IPS DF 6.9 (cell line): ENCODE results near the gene GFAP.

ENCODE experiments used
- DNase-seq: peaks from one replicate; pipeline ENCODE4 v3.0.0-alpha.2; 2013; ENCODE audit warnings: low read depth, low spot score
- H3K27ac ChIP-seq: one replicate; pipeline ENCODE4 v1.5.1; 2013; ENCODE audit warnings: low read length, control low read depth
- H3K27me3 ChIP-seq: 2 replicates; pipeline ENCODE4 v1.6.1; 2013; ENCODE audit warnings: mild to moderate bottlenecking, low read length; ENCODE audit not compliant: control insufficient read depth, insufficient read depth
- H3K36me3 ChIP-seq: 2 replicates; pipeline ENCODE4 v1.6.1; 2013; ENCODE audit warnings: low read length; ENCODE audit not compliant: control insufficient read depth, insufficient read depth
- H3K4me1 ChIP-seq: 2 replicates; pipeline ENCODE4 v1.6.1; 2013; ENCODE audit warnings: low read length; ENCODE audit not compliant: control insufficient read depth, insufficient read depth
- H3K4me3 ChIP-seq: 2 replicates; pipeline ENCODE4 v1.5.1; 2013; ENCODE audit warnings: mild to moderate bottlenecking, low read length
- H3K9me3 ChIP-seq: 2 replicates; pipeline ENCODE4 v1.6.1; 2013; ENCODE audit warnings: low read length, inconsistent platforms; ENCODE audit not compliant: control insufficient read depth, insufficient read depth
- WGBS: extraction: QIAGEN DNeasy Blood & Tissue Kit; methylation state at CpG from one replicate; pipeline ENCODE4 v1.1.7; 2013; ENCODE audit warnings: mixed read lengths, missing lambda C conversion rate; ENCODE audit not compliant: insufficient read length, insufficient coverage; 5-methylcytosine and 5-hydroxymethylcytosine counted together

Gene GFAP

DNA sequence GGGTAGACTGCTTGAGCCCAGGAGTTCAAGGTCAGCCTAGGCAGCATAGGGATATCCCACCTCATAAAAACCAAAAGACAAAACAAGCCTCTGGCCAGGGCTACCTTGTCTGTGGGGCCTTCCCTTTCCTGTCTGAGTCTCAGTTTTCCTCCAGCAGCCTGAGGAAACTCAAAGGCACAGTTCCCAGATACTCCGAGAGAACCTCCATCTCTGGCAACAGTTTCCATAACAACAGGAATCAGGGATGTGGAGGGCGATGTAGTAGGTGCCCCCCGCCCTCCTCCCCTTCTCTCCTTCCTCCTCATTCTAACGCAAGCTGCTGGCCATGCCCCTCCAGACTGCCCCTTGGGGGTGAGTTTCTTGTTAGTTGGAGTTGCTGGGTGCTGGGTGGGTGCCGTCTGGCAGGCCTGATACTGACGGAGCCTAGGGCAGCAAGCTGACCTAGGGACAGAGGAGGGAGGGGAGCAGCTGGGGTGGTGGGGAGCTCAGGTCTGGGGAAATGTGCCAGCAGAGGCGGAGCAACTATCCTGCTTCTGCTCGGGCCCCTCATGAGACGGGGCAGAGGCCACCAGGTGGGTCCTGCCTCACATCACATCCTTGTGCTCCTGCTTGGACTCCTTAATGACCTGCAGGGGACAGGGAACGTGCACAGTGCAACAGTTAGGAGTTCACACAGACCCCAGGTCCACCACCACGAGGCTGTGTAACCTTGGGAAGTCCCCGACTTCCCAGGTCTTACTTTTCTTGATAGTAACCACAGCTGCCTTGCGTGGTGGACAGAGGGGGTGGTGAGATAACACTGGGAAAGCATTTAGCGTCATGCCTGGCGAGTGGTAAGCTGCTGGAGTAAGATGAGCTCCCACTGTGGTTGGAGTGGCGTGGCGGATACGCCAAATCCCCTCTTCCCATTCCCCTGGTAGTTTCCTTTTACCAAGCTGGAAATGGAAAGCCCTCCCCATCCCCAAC, 8.3 kb downstream of the GFAP start:
- WGBS = no CpG with 5 or more reads among the region's 18 CpGs

DNA sequence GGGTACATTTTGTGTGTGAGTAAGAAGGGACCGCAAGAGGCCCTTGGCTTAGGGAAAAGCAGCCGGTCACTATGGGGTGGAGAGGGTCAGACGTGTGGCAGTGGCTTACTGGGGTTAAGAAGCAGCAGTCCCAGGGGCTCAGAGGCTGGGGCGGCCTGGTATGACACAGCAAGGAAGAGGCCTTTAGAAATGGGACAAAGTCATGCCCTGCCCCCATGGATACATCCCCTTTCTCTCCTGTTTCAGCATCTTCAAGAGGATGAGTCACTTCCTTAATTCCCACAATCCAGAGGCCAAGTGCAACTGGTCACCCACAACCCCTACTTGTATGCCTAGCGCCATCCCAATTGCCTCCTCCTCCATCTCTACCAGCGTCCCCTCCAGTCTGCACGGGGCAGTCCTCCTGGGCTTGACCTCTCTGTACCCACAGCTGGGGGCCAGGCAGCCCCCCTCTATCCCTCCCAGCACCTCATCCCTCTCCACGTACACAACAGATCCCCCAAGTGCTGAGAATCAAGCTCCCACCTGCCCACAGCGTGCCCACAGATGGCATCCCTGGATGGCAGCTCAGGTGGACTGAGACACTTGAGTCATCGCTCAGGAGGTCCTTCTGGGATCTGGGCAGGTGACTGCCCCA, 9.2 kb downstream of the GFAP start:
- Histone ChIP-seq H3K27ac (no peak overlapping the region), H3K27me3 (no peaks in the 10 kb centered on the region), H3K4me1 (no peaks in the 10 kb centered on the region), H3K9me3 (no peaks in the 10 kb centered on the region), H3K4me3 (no peak overlapping the region), H3K36me3 (no peaks in the 10 kb centered on the region)
- no peak for DNase-seq
- no CpG with 5 or more reads among the region's 10 CpGs for WGBS

More for the DNA sequence above, 8.3 kb downstream of the GFAP start:
- no peaks in the 10 kb centered on the region for H3K36me3 ChIP-seq
- no peak overlapping the region for H3K4me3 ChIP-seq
- H3K27ac ChIP-seq = no peak overlapping the region
- 0 out of 2 replicates have a peak, but pooled peaks cover 2% of the 10 kb centered on the region for H3K4me1 ChIP-seq
- H3K9me3 ChIP-seq = no peaks in the 10 kb centered on the region
- 0 out of 2 replicates have a peak, but pooled peaks cover 1% of the 10 kb centered on the region for H3K27me3 ChIP-seq
- no peak for DNase-seq

DNA sequence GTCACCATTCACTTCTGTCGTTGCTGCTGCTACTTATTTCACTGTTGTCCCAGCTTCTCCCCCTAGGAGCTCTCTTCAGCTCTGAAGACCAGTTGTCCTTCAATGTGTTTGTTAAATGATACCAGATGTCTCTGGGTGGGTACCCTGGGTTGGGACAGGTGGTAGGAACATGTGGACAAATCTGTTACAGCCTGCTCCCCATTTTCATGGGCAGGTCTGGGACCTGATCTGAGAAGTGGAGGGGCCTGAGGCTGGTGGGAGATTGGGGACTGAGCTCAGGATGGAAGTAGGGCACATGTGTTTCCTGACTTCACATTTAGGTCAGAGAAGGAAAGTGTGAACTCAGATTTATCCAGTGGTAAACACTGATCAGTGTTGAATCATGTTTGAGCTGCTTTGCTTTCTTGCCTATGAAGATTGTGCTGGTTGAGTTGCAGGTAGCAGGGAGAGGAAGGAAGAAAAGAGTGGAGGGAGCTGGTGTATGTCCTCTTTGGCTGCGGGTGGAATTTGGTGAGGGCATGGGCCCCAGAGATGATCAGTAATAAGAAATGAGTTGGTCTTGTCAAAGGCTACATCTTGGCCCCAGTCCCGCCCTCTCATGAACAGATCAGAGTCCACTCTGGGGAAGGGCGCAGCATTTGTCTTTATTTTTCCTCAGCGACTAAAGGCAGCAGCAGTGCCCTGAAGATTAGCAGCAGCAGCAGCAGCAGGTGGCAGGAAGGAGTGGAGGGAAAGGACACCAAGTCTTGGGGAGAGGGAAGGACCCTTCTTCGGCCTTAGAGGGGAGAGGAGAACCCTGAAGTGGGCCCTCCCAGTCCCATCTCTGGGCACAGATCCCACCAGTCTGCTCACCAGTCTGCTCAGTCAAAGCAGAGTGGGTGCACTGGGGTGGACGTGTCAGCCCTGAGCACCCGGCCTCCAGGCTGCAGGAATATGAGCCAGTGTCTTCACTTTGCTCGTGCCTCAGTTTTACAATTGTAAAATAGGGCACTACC, 10.0 kb downstream of the GFAP start:
- no peaks in the 10 kb centered on the region for H3K4me1 ChIP-seq
- no CpG with 5 or more reads among the region's 9 CpGs for WGBS
- DNase-seq = no peak

DNA sequence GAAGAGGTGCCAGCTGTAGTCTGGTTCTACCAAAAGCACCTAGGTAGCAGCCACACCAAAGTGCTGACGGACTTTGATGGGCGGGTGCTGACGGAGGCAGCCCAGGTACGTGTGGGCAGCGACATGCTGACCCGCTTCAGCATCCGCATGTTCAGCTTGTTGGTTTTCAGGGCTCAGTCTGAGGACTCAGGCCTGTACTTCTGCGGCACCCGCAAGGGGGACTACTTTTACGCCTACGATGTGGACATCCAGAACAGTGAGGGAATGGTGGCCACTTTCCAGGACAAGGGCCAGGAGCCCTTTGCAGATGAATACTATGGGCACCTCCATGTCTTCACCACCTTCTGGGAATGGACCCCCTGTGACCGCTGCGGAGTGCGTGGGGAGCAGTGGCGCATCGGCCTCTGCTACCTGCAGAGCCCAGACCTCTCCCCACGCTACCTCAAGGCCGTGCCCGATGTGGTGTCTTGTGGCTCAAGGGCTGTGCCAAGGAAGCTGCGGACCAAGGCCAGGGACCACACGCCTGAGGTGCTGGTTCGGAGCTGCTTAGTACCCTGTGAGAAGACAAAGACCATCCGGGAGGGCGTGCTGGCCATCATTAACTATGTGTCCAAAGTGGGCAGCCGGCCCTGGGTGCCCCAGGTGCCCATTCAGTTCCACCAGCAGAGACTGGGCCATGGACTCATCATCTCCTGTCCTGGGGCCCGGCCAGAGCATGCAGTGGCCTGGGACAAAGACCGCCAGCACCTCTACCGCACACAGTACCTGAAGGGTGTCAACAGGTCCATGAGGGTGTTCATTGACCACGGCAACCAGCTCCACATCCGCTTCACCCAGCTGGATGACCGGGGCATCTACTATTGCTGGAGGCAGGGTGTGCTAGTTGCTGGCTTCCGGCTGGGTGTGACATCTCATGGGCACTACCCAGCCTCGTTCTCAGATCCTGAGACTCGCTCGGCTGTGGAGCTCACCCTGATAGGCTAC, 11.0 kb downstream of the GFAP start:
- H3K27ac ChIP-seq = no peak overlapping the region
- DNase-seq = no peak
- no CpG with 5 or more reads among the region's 35 CpGs for WGBS

More for the DNA sequence above, 10.0 kb downstream of the GFAP start:
- Histone ChIP-seq H3K9me3 (no peaks in the 10 kb centered on the region), H3K4me3 (no peak overlapping the region), H3K27ac (no peak overlapping the region), H3K36me3 (no peaks in the 10 kb centered on the region), H3K27me3 (no peaks in the 10 kb centered on the region)

DNA sequence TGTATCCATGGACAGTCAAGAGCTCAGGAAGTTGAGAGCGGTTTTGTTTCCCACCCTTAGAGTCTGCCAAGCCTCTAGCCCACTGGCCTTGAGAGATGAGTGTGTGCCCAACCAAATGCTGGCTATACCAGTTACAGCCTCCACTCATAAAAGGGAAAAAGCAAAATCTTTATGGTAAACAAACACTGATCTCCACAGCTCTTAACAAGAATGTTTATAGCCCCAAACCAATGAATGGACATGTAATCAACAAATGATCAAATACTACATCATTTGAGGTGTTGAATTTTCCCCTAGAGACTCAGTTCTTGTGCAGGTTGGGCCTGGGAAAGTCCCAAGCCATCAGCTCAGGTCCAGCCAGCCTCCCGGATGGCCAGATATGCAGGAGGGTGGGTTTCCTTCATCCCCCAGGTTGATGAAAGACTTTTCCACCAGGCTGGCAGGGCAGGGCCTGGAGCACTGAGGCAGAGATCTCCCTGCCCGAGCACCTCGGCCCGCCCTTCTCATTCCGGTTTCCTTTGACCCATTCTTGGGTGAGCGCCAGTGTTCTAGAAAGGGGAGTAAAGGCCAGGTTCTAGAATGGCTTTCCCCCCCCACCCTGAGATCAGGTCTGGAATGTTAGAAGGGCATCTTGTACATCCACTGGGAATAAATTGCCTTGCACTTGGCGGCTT, 12.2 kb downstream of the GFAP start:
- Histone ChIP-seq H3K4me1 (no peaks in the 10 kb centered on the region), H3K27me3 (no peaks in the 10 kb centered on the region), H3K27ac (no peak overlapping the region), H3K9me3 (no peaks in the 10 kb centered on the region), H3K36me3 (no peaks in the 10 kb centered on the region), H3K4me3 (no peak overlapping the region; the same call in 1 of the 2 replicates)
- no peak for DNase-seq
- no CpG with 5 or more reads among the region's 8 CpGs for WGBS

More for the DNA sequence above, 11.0 kb downstream of the GFAP start:
- no peak overlapping the region for H3K4me3 ChIP-seq
- no peaks in the 10 kb centered on the region for H3K9me3 ChIP-seq
- no peaks in the 10 kb centered on the region for H3K36me3 ChIP-seq
- H3K27me3 ChIP-seq = no peaks in the 10 kb centered on the region
- H3K4me1 ChIP-seq = no peaks in the 10 kb centered on the region

DNA sequence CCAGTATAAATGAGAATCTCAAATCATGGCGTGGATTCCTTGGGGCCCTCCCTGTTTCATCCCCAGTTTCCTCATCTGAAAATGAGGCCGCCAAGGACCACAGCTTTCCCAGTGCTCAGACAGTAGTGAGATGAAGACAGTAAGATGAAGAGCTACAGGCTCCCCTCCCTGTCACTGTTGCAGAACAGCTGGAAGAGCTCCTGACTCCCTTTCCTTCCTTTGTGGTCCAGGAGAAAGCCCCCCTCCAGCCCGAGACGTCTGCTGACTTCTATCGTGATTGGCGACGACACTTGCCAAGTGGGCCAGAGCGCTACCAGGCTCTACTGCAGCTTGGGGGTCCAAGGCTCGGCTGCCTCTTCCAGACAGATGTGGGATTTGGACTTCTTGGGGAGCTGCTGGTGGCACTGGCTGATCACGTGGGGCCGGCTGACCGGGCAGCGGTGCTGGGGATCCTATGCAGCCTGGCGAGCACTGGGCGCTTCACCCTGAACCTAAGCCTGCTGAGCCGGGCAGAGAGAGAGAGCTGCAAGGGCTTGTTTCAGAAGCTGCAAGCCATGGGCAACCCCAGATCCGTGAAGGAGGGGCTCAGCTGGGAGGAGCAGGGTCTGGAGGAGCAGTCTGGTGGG, 13.1 kb downstream of the GFAP start:
- no peaks in the 10 kb centered on the region for H3K4me1 ChIP-seq
- H3K27me3 ChIP-seq = no peaks in the 10 kb centered on the region
- no peaks in the 10 kb centered on the region for H3K36me3 ChIP-seq
- no peak overlapping the region for H3K4me3 ChIP-seq
- no peak for DNase-seq
- no CpG with 5 or more reads among the region's 17 CpGs for WGBS
- H3K9me3 ChIP-seq = no peaks in the 10 kb centered on the region
- no peak overlapping the region for H3K27ac ChIP-seq

DNA sequence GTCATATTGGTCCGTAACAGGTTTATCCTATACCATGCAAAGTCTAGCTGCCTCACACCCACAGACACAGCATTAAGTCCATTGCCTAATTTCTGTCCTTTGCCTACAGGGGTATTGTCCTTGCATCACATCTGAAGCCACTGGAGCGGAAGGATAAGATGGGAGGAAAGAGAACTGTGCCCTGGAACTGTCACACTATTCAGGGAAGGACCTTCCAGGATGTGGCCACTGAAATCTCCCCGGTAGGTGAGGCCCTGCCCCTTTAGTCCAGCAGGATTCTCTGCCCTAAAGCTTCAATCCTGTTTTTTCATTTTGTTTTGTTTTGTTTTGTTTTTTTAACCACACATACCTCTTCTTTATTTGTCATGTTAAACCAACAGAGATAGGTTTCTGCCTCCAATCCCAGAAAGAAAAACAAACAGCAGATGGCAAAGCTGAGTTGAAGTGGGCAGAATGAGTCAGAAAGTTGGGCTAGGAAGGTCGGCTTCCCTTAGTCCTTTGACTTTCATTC, 13.8 kb downstream of the GFAP start:
- WGBS = no CpG with 5 or more reads among the region's 4 CpGs
- Histone ChIP-seq H3K27ac (no peak overlapping the region), H3K9me3 (no peaks in the 10 kb centered on the region), H3K4me3 (no peak overlapping the region), H3K27me3 (no peaks in the 10 kb centered on the region), H3K4me1 (no peaks in the 10 kb centered on the region), H3K36me3 (no peaks in the 10 kb centered on the region)
- no peak for DNase-seq

DNA sequence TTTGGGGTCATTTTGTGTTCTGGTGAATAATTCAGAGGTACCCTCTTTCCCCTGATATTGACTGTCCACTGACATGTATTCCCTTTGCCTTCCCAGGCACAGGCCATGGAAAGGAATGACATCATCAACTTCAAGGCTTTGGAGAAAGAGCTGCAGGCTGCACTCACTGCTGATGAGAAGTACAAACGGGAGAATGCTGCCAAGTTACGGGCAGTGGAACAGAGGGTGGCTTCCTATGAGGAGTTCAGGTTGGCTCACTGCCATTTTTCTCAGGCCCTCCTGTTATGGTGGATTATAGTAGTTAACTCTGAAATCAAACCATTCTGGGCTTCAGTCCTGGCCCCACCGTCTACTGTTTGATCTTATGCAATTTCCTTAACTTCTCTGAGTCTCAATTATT, 14.4 kb downstream of the GFAP start:
- no CpG with 5 or more reads among the region's 3 CpGs for WGBS
- Histone ChIP-seq H3K4me3 (no peak overlapping the region), H3K27me3 (no peaks in the 10 kb centered on the region), H3K4me1 (no peaks in the 10 kb centered on the region), H3K36me3 (no peaks in the 10 kb centered on the region), H3K27ac (no peak overlapping the region), H3K9me3 (no peaks in the 10 kb centered on the region)
- no peak for DNase-seq
